GM18951 (cell line): ENCODE results near the gene SF1.
A peak's percentile ranks its signal among the peaks of the same experiment; 100 is the strongest.

Source experiments
- POLR2A ChIP-seq: IDR thresholded peaks from 4 replicates; pipeline ENCODE4 v1.6.1; 2011; ENCODE audit warnings: mild to moderate bottlenecking; ENCODE audit not compliant: insufficient read length, insufficient read depth; ENCODE audit errors: extremely low read depth
- in situ Hi-C: fragments of 300-500 bp; cut with MboI; formaldehyde crosslinking; loops from one replicate; pipeline ENCODE4 v1.12.0; 2022; ENCODE audit warnings: low sequenced_read_pairs, mixed read lengths, inconsistent platforms; ENCODE audit not compliant: unreplicated experiment

Gene SF1

GRCh38 chr11:64735725-64736259 is 42.5 kb downstream of the SF1 start:
- no peak for TF ChIP-seq POLR2A
- in situ Hi-C loops = no loop called here

GRCh38 chr11:64734811-64735724 is 43.3 kb downstream of the SF1 start:
- in situ Hi-C loops = no loop called here
- TF ChIP-seq POLR2A = no peak

DNA sequence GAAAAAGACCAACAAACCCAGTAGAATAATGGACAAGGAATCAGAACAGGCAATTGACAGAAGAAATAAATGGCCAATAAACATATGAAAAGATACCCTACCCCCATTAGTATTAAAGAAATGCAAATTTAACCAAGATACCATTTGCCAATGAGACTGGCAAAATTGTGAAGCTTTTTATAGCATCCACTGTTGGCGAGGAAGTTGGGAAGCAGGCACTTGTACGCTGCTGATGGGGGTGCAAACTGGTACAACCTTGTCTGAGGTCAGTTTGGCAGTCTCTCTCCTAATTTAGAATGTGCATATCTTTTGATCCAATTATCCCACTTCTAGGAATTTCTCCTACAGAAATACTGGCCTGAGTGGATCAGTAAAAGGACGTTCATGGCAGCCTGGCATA is 46.7 kb downstream of the SF1 start:
- in situ Hi-C loops = no loop called here
- no peak for TF ChIP-seq POLR2A

GRCh38 chr11:64729851-64730382 is 48.4 kb downstream of the SF1 start:
- TF ChIP-seq POLR2A = no peak

DNA sequence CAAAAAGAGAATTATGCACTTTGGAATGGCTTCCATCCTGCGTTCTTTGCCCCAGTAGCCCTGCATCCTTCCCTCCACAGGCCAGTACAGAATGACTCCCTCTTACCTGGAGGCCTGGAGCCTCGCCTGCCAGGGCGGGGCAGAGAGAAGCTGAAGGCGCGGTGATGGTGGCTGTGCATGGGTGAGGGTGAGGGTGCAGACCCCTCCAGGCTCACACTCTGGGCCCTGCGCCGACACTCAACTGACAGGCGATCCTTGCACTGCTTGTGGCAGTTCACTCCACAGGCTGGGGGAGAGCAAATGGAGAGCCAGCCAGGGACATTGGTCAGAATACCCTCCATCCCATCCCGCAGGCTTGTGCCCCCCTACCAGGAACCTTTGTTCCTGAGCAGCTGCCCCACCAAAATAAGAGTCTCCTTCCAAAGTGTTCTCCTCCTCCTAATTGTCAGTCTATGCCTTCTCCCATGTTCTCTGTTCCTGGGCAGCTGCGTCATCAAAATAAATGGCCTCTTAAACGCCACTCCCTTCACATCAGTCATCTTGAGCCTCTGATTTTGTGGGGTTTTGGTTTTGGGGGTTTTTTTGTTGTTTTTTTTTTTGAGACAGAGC is 49.5 kb downstream of the SF1 start:
- in situ Hi-C loops = no loop called here
- no peak for TF ChIP-seq POLR2A

More at GRCh38 chr11:64729851-64730382, 48.4 kb downstream of the SF1 start:
- in situ Hi-C loops = no loop called here

DNA sequence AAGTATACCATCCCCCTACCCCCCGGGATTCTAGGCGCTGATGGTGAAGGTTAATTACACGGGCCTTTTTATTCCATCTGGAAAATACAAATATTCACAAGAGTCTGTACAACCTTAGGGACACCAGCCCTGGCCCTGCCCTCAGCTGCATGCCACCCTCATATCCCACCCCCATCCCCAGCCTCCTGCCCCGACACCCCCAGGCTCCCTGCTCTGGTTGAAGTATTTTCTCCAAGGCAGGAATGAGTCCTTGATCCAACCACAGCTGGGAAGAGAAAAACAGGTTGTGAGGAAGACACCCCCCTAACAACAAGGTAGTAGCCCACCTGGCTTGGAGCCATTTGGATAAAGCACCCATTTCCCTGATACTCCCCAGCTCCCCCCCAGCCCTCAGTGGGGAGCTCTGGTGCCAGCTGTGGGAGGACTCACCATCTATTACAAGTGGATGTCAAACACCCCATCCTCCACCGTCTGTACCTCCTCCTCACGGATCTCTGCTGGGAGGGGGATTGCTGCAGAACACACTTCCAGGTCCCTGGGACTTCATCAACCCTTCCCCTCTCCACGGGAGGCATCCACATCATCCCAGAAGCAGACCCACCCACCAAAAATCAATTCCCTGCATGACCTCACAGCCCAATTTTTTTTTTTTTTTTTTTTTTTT is 51.3 kb downstream of the SF1 start:
- in situ Hi-C loops = no loop called here

GRCh38 chr11:64726211-64726641 is 52.1 kb downstream of the SF1 start:
- in situ Hi-C loops = no loop called here
- no peak for TF ChIP-seq POLR2A

More for the DNA sequence above, 51.3 kb downstream of the SF1 start:
- TF ChIP-seq POLR2A = no peak

DNA sequence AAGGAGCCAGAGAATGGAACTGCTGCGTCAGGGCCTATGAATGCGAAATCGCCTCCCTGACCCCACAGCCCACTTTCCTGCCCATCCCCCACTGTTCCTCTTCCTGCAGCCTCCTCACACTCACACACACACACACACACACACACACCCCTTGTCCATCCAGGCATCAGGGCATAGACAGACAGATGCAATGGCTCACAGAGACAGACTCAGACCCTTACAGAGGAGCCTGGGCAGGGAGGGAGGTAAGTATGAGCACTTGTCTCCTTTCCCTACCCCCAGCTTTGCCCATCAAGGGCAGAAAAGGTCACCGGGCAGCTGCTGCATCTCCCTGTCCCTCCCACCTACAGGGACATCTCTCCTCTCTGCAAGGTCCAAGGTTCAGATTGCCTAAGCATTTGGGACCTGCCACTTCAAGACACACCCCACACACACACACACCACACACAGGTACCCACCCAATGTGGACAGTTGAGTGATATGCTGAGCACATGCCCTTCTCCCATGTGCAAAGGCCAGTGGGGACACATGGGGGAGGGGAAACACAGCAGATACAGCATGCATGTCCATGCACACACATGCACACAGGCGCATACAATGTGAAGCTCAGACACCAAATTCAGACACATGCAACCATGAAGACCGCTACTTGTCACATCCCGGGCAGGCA is 53.3 kb downstream of the SF1 start:
- TF ChIP-seq POLR2A = no peak

GRCh38 chr11:64723907-64724862 is 54.2 kb downstream of the SF1 start:
- TF ChIP-seq POLR2A = no peak
- in situ Hi-C loops = no loop called here

More for the DNA sequence above, 53.3 kb downstream of the SF1 start:
- in situ Hi-C loops = no loop called here

DNA sequence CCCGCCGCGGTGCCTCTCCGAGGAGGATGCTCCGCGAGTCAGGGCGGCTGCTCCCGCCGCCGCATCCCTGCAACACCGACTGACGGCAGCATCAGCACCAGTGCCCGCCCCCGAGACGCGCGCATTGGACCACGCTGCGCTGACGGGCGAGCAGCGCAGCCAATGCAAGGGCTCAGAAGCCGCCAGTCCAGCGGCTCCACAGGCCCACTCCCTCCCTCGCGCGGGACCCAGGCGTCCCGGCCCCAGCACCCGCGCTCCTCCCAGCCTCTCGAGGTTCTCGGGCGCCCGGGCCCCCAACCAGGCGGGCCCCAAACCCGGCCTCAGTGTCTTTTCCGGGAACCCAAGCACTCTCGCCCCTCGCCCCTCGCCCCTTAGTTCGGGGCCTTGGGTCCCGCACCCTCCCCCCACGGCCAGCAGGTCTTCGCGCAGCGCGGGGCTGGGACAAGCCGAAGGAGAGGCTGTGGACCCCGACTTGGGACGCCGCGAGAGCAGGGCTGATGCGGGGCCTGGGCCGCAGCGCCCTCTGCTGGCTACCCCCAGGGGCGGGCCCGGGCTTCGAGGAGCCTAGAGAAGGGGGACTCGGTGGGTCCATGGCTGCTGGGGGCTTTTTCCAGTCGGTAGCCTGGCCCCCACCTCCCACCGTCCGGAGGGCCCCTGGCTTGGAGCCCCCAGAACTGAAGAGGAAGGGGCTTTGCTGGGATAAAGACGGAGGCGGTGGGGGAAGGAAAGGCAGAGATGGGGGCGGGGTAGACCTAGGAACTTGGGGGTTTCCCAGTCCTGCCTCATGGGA is 55.0 kb downstream of the SF1 start, which contains the start of gene NRXN2:
Gene NRXN2 (minus strand): TSS at position 81 of the 790 bp plus-strand sequence. CDS start 9,498 bp downstream, outside the sequence.
- TF ChIP-seq POLR2A = peak; percentile 41
- in situ Hi-C loops = no loop called here

DNA sequence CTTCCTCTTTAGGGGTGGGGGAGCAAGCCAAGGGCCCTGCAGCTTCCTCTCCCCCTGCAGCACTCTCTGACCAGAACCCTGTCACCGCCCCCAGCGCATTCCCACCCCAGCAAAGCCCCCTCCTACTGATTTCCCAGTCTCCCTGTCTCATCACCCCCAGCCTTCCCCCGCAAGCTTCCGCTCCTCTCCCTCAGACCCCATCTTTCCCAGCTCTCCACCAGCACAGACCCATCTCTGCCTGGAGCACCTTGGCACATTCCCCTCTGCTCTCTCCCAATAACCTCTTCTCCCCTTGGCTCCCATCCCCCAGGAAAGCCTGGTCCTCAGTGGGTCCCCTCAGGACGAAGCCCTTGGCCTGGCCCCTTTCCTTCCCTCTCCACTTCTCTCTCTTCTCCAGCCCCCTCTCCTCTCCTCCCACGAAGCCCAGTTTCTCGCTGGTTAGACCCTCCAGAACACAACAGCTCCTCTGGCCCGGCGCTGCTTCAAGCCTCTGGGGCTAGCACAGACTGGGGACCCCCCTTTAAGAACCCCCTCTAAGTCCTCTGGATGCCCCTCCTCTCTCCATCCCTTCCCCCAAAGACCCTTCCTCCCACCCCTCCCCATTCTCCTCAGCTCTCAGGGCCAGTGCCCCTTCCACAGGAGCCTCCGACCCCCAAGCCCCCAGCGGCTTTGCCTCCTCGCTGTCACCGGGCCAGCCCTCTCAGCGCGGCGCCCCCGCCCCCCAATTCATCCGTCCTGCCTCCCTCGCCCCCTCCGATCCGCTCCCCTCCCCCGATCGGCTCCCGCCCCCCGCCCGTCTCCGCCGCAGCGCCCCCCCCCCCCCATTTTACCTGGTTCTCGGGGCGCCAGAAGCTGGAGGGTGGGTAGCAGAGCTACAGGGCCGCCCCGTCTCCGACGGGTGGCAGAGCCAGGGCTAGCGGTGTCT is 55.9 kb downstream of the SF1 start:
- in situ Hi-C loops = no loop called here
- TF ChIP-seq POLR2A = no peak
